ENCODE results near the gene FPR2. TPM values are rescaled to one million over a fixed set of nuclear protein-coding genes. Genes with fewer than 3 reads are reported as not detected.

FPR2 gene
- total and polyA plus RNA-seq, 2 donors (not counting 3 experiments of a cell fraction or from before 2014, with no cell fraction given): not detected

DNA sequence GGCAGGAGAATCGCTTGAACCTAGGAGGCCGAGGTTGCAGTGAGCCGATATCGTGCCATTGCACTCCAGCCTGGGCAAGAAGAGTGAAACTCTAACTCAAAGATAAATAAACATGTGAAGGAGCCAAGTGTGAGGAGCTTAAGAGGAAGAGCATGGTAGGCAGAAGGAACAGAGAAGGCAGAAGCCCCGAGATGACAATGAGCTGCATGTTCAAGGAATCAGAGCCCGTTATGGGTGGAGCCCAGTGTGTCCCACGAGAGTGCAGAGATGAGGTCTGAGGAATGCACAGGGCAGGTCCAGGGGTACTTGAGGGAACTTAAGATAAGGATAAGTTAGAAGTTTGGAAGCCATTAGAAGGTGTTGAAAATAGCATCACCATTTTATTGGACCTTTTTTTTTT, 716 bp downstream of the FPR2 start:
- H3K27me3 ChIP-seq (ENCODE audit: control insufficient read depth in 2 of 2, insufficient read depth in 2 of 2, low read length in 2 of 2): no peaks in the 10 kb centered on the region
- H3K9me1 ChIP-seq (replicated peaks; ENCODE audit: control insufficient read depth, extremely low read depth, insufficient read depth, low read length): no peaks in the 10 kb centered on the region
- no peaks in the 10 kb centered on the region for H3K79me2 ChIP-seq (ENCODE audit: control insufficient read depth, insufficient read depth, low read length)
- no TSS peak for BruUV-seq (replicated peaks)
- H3K4me3 ChIP-seq (replicated peaks in 1 of 3; ENCODE audit: insufficient read depth in 1 of 3, low read depth in 1 of 3, low read length in 3 of 3): no peak overlapping the region
- no peak overlapping the region for H2AFZ ChIP-seq (ENCODE audit: low read depth, low read length)
- H3K36me3 ChIP-seq (ENCODE audit: control insufficient read depth in 2 of 2, extremely low read depth in 1 of 2, insufficient read depth in 2 of 2, low read length in 2 of 2): no peaks in the 10 kb centered on the region
- peaks cover 1% of the 10 kb centered on the region for H3K9me3 ChIP-seq (replicated peaks; ENCODE audit: control insufficient read depth, insufficient read depth, low read length)
- POLR2A ChIA-PET: no interaction called here
- no peak overlapping the region for H3K4me2 ChIP-seq (ENCODE audit: insufficient read depth, low read length)
- H4K20me1 ChIP-seq (replicated peaks; ENCODE audit: control insufficient read depth, extremely low read depth, insufficient read depth, low read length): no peaks in the 10 kb centered on the region
- no peak for FAIRE-seq
- dilution Hi-C loops (cut with MboI; ENCODE audit: extremely low pct_ligation_motif_present, low sequenced_read_pairs) (no loop called here), intact Hi-C loops (cut with micrococcal nuclease) (no loop called here)
- CTCF ChIA-PET: interaction anchor here (0.6 kb wide), 1 partner anchor 16 kb away, joined by 3 read pairs; no protein-coding TSS in a partner anchor
- H3K27ac ChIP-seq (ENCODE audit: insufficient read depth, low read depth, low read length): no peak overlapping the region
- no peak overlapping the region for H3K9ac ChIP-seq (replicated peaks; ENCODE audit: extremely low read depth, insufficient read depth, low read length)
- no peaks in the 10 kb centered on the region for H3K4me1 ChIP-seq (ENCODE audit: control insufficient read depth, extremely low read depth, insufficient read depth, low read length)
- TF ChIP-seq, protein P1, sequence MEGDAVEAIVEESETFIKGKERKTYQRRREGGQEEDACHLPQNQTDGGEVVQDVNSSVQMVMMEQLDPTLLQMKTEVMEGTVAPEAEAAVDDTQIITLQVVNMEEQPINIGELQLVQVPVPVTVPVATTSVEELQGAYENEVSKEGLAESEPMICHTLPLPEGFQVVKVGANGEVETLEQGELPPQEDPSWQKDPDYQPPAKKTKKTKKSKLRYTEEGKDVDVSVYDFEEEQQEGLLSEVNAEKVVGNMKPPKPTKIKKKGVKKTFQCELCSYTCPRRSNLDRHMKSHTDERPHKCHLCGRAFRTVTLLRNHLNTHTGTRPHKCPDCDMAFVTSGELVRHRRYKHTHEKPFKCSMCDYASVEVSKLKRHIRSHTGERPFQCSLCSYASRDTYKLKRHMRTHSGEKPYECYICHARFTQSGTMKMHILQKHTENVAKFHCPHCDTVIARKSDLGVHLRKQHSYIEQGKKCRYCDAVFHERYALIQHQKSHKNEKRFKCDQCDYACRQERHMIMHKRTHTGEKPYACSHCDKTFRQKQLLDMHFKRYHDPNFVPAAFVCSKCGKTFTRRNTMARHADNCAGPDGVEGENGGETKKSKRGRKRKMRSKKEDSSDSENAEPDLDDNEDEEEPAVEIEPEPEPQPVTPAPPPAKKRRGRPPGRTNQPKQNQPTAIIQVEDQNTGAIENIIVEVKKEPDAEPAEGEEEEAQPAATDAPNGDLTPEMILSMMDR (IDR thresholded peaks at IDR 0.05; ENCODE audit: extremely low read depth in 1 of 2, insufficient read depth in 1 of 2, low read depth in 1 of 2, low read length in 2 of 2): no peak
- TF ChIP-seq POLR2A (IDR thresholded peaks at IDR 0.05; ENCODE audit: low read depth, low read length): no peak
- no peak for TF ChIP-seq MYC (IDR thresholded peaks at IDR 0.05; ENCODE audit: low read depth, low read length)
- TF ChIP-seq EZH2 (IDR thresholded peaks at IDR 0.05; ENCODE audit: borderline replicate concordance, low read depth, low read length, severe bottlenecking): no peak
- no peak for DNase-seq (ENCODE audit: low read depth, low spot score)

DNA sequence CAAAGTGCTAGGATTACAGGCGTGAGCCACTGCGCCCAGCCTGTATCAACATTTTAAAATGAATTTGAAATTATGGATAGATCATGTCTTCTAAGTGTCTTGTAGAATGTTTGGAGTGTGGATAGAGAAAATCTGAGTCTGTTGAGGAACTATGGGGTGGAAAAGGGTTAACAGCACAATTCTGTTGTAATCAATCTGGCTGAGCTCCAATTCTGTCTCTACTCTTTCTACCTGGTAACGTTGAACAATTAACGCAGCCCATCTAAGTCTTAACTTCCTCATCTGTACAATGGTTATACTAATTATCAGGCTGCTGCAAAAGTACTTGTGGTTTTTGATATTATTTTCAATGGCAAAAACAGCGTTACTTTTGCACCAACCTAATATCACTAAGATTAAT, 4.1 kb downstream of the FPR2 start:
- Histone ChIP-seq H3K36me3 (ENCODE audit: control insufficient read depth in 2 of 2, extremely low read depth in 1 of 2, insufficient read depth in 2 of 2, low read length in 2 of 2) (no peaks in the 10 kb centered on the region), H3K4me2 (ENCODE audit: insufficient read depth, low read length) (no peak overlapping the region), H3K79me2 (ENCODE audit: control insufficient read depth, insufficient read depth, low read length) (no peaks in the 10 kb centered on the region), H3K9ac (replicated peaks; ENCODE audit: extremely low read depth, insufficient read depth, low read length) (no peak overlapping the region), H3K4me3 (replicated peaks in 1 of 3; ENCODE audit: insufficient read depth in 1 of 3, low read depth in 1 of 3, low read length in 3 of 3) (no peak overlapping the region), H3K9me3 (replicated peaks; ENCODE audit: control insufficient read depth, insufficient read depth, low read length) (no peaks in the 10 kb centered on the region), H3K27ac (ENCODE audit: insufficient read depth, low read depth, low read length) (no peak overlapping the region), H3K9me1 (replicated peaks; ENCODE audit: control insufficient read depth, extremely low read depth, insufficient read depth, low read length) (no peaks in the 10 kb centered on the region), H3K4me1 (ENCODE audit: control insufficient read depth, extremely low read depth, insufficient read depth, low read length) (no peaks in the 10 kb centered on the region), H3K27me3 (ENCODE audit: control insufficient read depth in 2 of 2, insufficient read depth in 2 of 2, low read length in 2 of 2) (no peaks in the 10 kb centered on the region), H4K20me1 (replicated peaks; ENCODE audit: control insufficient read depth, extremely low read depth, insufficient read depth, low read length) (no peaks in the 10 kb centered on the region), H2AFZ (ENCODE audit: low read depth, low read length) (no peak overlapping the region)
- DNase-seq (ENCODE audit: low read depth, low spot score) (no peak), FAIRE-seq (no peak)
- intact Hi-C loops (cut with micrococcal nuclease) (no loop called here), dilution Hi-C loops (cut with MboI; ENCODE audit: extremely low pct_ligation_motif_present, low sequenced_read_pairs) (no loop called here)
- POLR2A ChIA-PET: no interaction called here
- CTCF ChIA-PET: no interaction called here
- TF ChIP-seq, protein P1 (IDR thresholded peaks at IDR 0.05; ENCODE audit: extremely low read depth in 1 of 2, insufficient read depth in 1 of 2, low read depth in 1 of 2, low read length in 2 of 2): no peak
- no peak for TF ChIP-seq POLR2A (IDR thresholded peaks at IDR 0.05; ENCODE audit: low read depth, low read length)
- no peak for TF ChIP-seq POLR2AphosphoS5 (IDR thresholded peaks at IDR 0.05; ENCODE audit: insufficient read depth, low read depth, low read length)
- TF ChIP-seq MAX (IDR thresholded peaks at IDR 0.05; ENCODE audit: insufficient read depth, insufficient read length): no peak
- no peak for TF ChIP-seq JUN (IDR thresholded peaks at IDR 0.05; ENCODE audit: borderline replicate concordance, insufficient read depth, insufficient read length, low read depth)
- TF ChIP-seq EZH2 (IDR thresholded peaks at IDR 0.05; ENCODE audit: borderline replicate concordance, low read depth, low read length, severe bottlenecking): no peak
- TF ChIP-seq FOS (IDR thresholded peaks at IDR 0.05; ENCODE audit: borderline replicate concordance, insufficient read depth, low read length): no peak
- TF ChIP-seq MYC (IDR thresholded peaks at IDR 0.05; ENCODE audit: low read depth, low read length): no peak
- no peak for TF ChIP-seq GATA2 (IDR thresholded peaks at IDR 0.05; ENCODE audit: insufficient read depth, insufficient read length, low read depth, low read length)
- no TSS peak for BruUV-seq (replicated peaks)

All from endothelial cell of umbilical vein (primary cell).